Lower lobe of right lung (tissue), 2 donors: ENCODE data around the gene ARMC7. TPM values are rescaled to one million over a fixed set of nuclear protein-coding genes. Genes with fewer than 3 reads are reported as not detected.

Experiments used
- ATAC-seq, 2 donors: fragments of 200-7000 bp; cut with Tn5 transposase; one replicate each; pipeline ENCODE4 v1.9.1; 2020 to 2022; ENCODE audit warnings: mild to moderate bottlenecking in 2 of 2, moderate library complexity in 2 of 2
- DNase-seq: peaks from one replicate; pipeline ENCODE4 v3.0.0-alpha.2; 2020
- H3K27ac ChIP-seq: fragments of 200-600 bp; one replicate; pipeline ENCODE4 v1.8.0; 2022
- H3K27me3 ChIP-seq: fragments of 200-600 bp; one replicate; pipeline ENCODE4 v1.8.0; 2022; ENCODE audit warnings: low read depth
- H3K36me3 ChIP-seq: fragments of 200-600 bp; one replicate; pipeline ENCODE4 v1.8.0; 2022; ENCODE audit warnings: mild to moderate bottlenecking
- H3K4me1 ChIP-seq: fragments of 200-600 bp; one replicate; pipeline ENCODE4 v1.8.0; 2022
- H3K4me3 ChIP-seq: fragments of 200-600 bp; one replicate; pipeline ENCODE4 v1.8.0; 2022; ENCODE audit warnings: mild to moderate bottlenecking
- H3K9me3 ChIP-seq: fragments of 200-600 bp; one replicate; pipeline ENCODE4 v1.8.0; 2022
- intact Hi-C: fragments of 100-400 bp; cut with DNase I; formaldehyde crosslinking; loops from one replicate; pipeline ENCODE4 v1.11.0; 2022
- total RNA-seq: library from RNA; stranded (reverse); fragmentation: NEBNext Ultra II Directional; extraction: Animal tissue kit (Norgen Biotek cat#: 25700); gene quantifications from one replicate; pipeline ENCODE4 v1.2.1, GENCODE V29; 2021
- TF ChIP-seq, protein P1 (sequence below): fragments of 200-600 bp; IDR thresholded peaks from one replicate; pipeline ENCODE4 v1.8.0; 2022; ENCODE audit warnings: antibody characterized with exemption, mild to moderate bottlenecking
- donor health status: DM: no; HTN: yes; CAD: no; lungs with severe emphysema.

The ARMC7 gene
- total RNA-seq, 1 donor from 2014 or later: 16.7 TPM

DNA sequence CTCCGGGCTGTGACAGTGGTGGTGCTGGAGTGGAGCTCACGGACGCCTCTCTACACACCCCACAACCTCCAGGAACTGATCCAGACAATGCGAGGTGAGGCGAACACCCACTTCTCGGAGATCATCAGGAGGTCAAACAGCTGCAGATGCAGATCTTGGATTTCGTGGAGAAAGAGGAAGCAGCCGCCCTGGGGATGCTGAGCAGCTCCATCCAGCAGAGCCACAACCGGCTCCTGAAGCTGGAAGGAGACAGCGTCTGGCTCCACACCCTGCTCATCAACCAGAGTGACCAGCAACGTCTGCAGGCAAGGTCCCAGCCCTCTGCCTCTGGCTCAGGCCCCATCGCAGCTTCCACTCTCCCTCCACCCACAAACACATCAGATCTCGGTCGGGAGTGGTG lies 35.2 kb upstream of the ARMC7 start:
- Histone ChIP-seq H3K4me1 (peaks cover 29% of the 10 kb centered on the region), H3K27ac (no peak overlapping the region), H3K27me3 (no peaks in the 10 kb centered on the region), H3K9me3 (no peaks in the 10 kb centered on the region), H3K4me3 (no peak overlapping the region), H3K36me3 (no peaks in the 10 kb centered on the region)
- no peak for ATAC-seq
- intact Hi-C loops: no loop called here
- DNase-seq: no peak
- TF ChIP-seq, protein P1, sequence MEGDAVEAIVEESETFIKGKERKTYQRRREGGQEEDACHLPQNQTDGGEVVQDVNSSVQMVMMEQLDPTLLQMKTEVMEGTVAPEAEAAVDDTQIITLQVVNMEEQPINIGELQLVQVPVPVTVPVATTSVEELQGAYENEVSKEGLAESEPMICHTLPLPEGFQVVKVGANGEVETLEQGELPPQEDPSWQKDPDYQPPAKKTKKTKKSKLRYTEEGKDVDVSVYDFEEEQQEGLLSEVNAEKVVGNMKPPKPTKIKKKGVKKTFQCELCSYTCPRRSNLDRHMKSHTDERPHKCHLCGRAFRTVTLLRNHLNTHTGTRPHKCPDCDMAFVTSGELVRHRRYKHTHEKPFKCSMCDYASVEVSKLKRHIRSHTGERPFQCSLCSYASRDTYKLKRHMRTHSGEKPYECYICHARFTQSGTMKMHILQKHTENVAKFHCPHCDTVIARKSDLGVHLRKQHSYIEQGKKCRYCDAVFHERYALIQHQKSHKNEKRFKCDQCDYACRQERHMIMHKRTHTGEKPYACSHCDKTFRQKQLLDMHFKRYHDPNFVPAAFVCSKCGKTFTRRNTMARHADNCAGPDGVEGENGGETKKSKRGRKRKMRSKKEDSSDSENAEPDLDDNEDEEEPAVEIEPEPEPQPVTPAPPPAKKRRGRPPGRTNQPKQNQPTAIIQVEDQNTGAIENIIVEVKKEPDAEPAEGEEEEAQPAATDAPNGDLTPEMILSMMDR: no peak

DNA sequence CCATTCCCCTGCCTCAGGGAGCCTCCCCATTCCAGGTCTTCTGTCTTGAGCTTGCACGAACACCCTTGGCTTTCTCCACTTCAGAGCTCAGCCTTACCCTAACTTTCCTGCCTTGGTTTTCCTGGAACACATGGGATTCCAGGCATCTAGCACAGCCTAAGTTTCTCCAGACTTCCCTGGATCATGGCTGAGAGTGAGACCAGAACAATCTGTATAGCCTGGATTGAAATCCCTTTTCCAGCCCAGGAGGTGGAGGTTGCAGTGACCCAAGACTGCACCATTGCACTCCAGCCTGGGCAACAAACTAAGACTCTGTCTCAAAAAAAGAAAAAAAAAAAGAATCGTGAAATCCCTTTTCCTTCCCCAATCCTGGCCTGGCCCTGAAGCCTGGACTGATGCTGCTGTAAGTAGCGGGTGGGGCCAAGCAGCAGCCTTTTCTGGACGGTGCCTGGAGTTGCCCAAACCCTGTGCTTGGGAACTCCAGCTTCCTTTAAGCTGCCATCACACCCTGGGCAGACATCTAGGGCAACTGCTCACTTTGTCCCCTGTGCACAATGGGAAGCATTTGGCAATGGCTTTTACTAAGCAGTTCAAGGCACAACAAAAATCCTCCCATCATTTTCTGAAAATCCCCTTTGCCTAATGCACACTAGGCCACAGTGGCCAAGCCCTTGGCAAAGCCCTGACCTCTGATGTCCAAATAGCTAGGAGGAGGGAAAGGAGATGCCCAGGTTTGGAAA lies 34.0 kb upstream of the ARMC7 start:
- TF ChIP-seq, protein P1: no peak
- intact Hi-C loops: no loop called here
- H3K4me1 ChIP-seq: peaks cover 37% of the 10 kb centered on the region
- no peaks in the 10 kb centered on the region for H3K36me3 ChIP-seq
- no peaks in the 10 kb centered on the region for H3K27me3 ChIP-seq
- H3K27ac ChIP-seq: no peak overlapping the region
- no peaks in the 10 kb centered on the region for H3K9me3 ChIP-seq
- ATAC-seq: no peak
- no peak overlapping the region for H3K4me3 ChIP-seq
- DNase-seq: no peak

DNA sequence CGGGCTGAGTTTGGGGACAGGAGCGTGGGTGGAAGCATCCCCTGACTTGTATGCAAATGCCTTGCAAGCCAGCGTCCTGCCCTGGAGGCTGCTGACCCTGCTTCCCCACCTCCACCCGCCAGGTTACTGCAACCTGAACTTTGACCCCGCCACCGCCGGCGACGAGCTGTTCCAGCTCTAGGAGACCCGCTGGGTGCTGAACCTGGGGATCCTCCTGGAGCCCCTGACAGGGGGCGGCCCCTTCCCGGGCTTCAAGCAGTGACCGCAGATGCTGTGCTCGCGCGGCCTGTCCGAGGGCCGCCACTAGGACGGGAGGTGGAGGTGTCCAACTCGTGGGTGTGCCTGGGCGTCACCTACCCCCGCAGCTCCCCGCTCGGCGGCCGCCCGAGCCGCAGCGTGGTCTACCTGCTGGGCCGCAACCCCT lies 32.7 kb upstream of the ARMC7 start:
- H3K4me1 ChIP-seq: peaks cover 37% of the 10 kb centered on the region
- TF ChIP-seq, protein P1: no peak
- H3K4me3 ChIP-seq: peak overlapping the region; percentile 54
- H3K36me3 ChIP-seq: no peaks in the 10 kb centered on the region
- H3K9me3 ChIP-seq: no peaks in the 10 kb centered on the region
- intact Hi-C loops: no loop called here
- peak overlapping the region; percentile 86 for H3K27ac ChIP-seq
- ATAC-seq (no peak), DNase-seq (no peak)
- H3K27me3 ChIP-seq: no peaks in the 10 kb centered on the region

DNA sequence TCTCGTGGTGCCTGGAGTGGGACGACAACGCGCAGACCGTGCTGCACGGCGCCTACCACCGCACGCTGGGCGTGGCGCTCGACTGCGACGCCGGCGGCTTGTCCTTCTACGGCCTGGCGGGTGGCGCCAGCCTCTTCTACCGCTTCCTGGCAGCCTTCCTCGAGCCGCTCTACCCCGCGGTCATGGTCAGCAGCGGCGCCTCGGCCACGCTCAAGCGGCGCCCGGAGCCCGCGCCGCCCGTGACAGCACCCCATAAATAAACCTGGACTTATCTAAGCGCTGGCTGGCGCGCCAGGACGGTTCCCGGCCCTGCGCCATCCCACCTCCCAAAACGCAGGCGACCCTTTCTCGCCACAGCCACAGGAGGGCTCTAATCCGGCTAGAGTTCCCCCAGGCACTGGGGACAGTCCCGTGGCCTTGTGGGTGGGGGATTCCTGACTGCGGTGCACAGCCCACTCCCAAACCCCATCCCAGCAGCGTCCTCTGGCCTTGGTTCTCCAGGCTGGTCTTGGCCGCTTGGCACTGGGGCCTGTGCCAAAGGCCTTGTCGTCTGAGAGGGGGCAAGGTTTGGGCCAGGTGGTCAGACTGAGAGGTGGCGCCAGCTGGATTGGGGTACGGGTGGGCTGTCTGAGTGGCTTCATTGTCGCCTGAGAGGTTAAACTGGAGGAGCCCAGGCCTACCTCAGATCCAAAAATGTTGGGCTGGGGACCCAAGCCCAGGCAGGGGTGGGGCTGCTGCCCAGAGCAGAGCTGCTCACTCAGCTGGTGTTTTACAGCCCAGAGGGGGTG lies 32.1 kb upstream of the ARMC7 start:
- DNase-seq (peak; percentile 88), ATAC-seq (peak; percentile 79 to 81)
- TF ChIP-seq, protein P1: peak; percentile 38
- Histone ChIP-seq H3K4me1 (peaks cover 37% of the 10 kb centered on the region), H3K36me3 (no peaks in the 10 kb centered on the region), H3K9me3 (no peaks in the 10 kb centered on the region), H3K4me3 (peak overlapping the region; percentile 54), H3K27ac (peak overlapping the region; percentile 86), H3K27me3 (no peaks in the 10 kb centered on the region)
- intact Hi-C loops: no loop called here

DNA sequence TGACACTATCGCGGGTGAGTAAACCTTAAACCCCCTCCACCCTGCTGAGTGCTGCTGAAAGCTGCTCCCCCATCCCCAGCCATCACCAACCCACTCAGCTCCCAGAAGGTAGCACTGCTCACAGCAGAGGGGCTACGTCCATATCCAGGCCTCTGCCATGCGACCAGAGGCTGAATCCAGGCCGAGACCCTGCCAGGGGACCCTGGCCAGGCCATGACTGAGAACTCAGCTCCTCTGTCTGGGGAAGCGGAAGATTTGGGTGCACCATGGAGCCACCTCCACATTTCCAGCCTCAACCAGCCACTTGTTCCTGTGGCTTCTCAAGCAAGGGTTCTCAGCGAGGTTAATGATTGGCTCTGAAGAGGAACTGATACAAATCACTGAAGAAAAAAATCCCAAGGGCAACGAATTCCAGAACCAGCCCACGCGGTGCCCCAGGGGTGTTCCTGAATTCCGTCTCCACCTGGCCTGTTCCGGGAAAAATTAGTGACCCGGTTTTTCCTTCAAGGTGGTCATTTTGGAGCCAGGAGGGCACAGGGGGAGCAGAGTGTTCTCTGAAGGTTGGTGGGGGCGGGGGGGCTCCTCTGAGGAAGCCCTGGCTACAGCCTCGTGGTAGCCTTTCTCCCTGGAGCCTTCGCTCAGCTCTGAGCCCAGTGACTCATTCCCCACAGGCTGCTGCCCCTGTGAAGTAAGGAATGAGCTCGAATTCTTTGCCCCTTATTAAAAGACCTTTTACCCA lies 31.3 kb upstream of the ARMC7 start:
- Histone ChIP-seq H3K27ac (peak overlapping the region; percentile 86), H3K36me3 (no peaks in the 10 kb centered on the region), H3K9me3 (no peaks in the 10 kb centered on the region), H3K4me1 (peaks cover 39% of the 10 kb centered on the region), H3K4me3 (peak overlapping the region; percentile 54), H3K27me3 (no peaks in the 10 kb centered on the region)
- ATAC-seq: peak; percentile 69 to 81
- DNase-seq: peak; percentile 68
- intact Hi-C loops: no loop called here
- TF ChIP-seq, protein P1: no peak
